Memory B cell (primary cell): ENCODE measurements around the gene PRKAG2.
"Not testable (repeated sequence)": the region's sequence is repeated elsewhere in the genome, so short reads cannot be mapped to it uniquely, and the experiment has no call there.

Experiments used
- ATAC-seq: fragments of 150-1000 bp; cut with Tn5 transposase; 2 replicates; pipeline ENCODE4 v1.10.0; 2021; ENCODE audit warnings: low read depth, mild to moderate bottlenecking, moderate library complexity
- DNase-seq, 2 donors: peaks; one replicate each; pipeline ENCODE4 v3.0.0; 2022; ENCODE audit warnings: low spot score in 2 of 2
- H3K27ac Mint-ChIP-seq: one replicate; pipeline ENCODE4 v1.8.0; 2022; ENCODE audit warnings: mild to moderate bottlenecking, moderate library complexity, mixed read lengths
- H3K27me3 Mint-ChIP-seq: one replicate; pipeline ENCODE4 v1.8.0; 2022; ENCODE audit warnings: mixed read lengths
- H3K36me3 Mint-ChIP-seq: one replicate; pipeline ENCODE4 v1.8.0; 2022; ENCODE audit warnings: mild to moderate bottlenecking, mixed read lengths
- H3K4me1 Mint-ChIP-seq: one replicate; pipeline ENCODE4 v1.8.0; 2022; ENCODE audit warnings: mixed read lengths
- H3K4me3 Mint-ChIP-seq: one replicate; pipeline ENCODE4 v1.8.0; 2022; ENCODE audit warnings: mild to moderate bottlenecking, moderate library complexity, mixed read lengths
- H3K9me3 Mint-ChIP-seq: one replicate; pipeline ENCODE4 v1.8.0; 2022; ENCODE audit warnings: mixed read lengths

The PRKAG2 gene

GRCh38 chr7:151876899-151877777 is at the start of gene PRKAG2:
Gene PRKAG2, minus strand, starts transcription at chr7:151877115. Its CDS starts 495 bp downstream, at chr7:151876620.
- peaks cover 13% of the 10 kb centered on the region for H3K4me1 Mint-ChIP-seq
- peak within 1 kb of the TSS; percentile 83 for H3K27ac Mint-ChIP-seq
- no peaks in the 10 kb centered on the region for H3K36me3 Mint-ChIP-seq
- H3K4me3 Mint-ChIP-seq = peak within 1 kb of the TSS; percentile 95
- no peaks in the 10 kb centered on the region for H3K27me3 Mint-ChIP-seq
- DNase-seq (peak; percentile 58 to 73), ATAC-seq (peak; percentile 57)
- no peaks in the 10 kb centered on the region for H3K9me3 Mint-ChIP-seq

GRCh38 chr7:151926336-151926712 is 49.4 kb upstream of the PRKAG2 start:
- ATAC-seq (no peak), DNase-seq (no peak)
- peaks cover 7% of the 10 kb centered on the region for H3K4me1 Mint-ChIP-seq
- H3K27me3 Mint-ChIP-seq = peaks cover 12% of the 10 kb centered on the region
- H3K36me3 Mint-ChIP-seq = no peaks in the 10 kb centered on the region
- no peaks in the 10 kb centered on the region for H3K9me3 Mint-ChIP-seq
- no peak overlapping the region for H3K4me3 Mint-ChIP-seq
- H3K27ac Mint-ChIP-seq = no peak overlapping the region

GRCh38 chr7:151925446-151926335 is 48.8 kb upstream of the PRKAG2 start:
- peak; percentile 79 for ATAC-seq
- no peak for DNase-seq
- Mint-ChIP-seq H3K9me3 (no peaks in the 10 kb centered on the region), H3K4me3 (peak overlapping the region; percentile 82), H3K4me1 (peaks cover 7% of the 10 kb centered on the region), H3K27me3 (peaks cover 15% of the 10 kb centered on the region), H3K27ac (peak overlapping the region; percentile 88), H3K36me3 (no peaks in the 10 kb centered on the region)

- no peak overlapping the region for H3K4me3 Mint-ChIP-seq
- H3K9me3 Mint-ChIP-seq = no peaks in the 10 kb centered on the region
- no peaks in the 10 kb centered on the region for H3K36me3 Mint-ChIP-seq
- no peak for ATAC-seq
- H3K4me1 Mint-ChIP-seq = peaks cover 7% of the 10 kb centered on the region
- no peak overlapping the region for H3K27ac Mint-ChIP-seq
- no peak for DNase-seq
- peaks cover 18% of the 10 kb centered on the region for H3K27me3 Mint-ChIP-seq
These were observed 47.6 kb upstream of the PRKAG2 start for GRCh38 chr7:151924508-151924907.

GRCh38 chr7:151924001-151924400 is 47.1 kb upstream of the PRKAG2 start:
- Mint-ChIP-seq H3K27ac (no peak overlapping the region), H3K4me3 (no peak overlapping the region), H3K4me1 (peaks cover 7% of the 10 kb centered on the region), H3K9me3 (no peaks in the 10 kb centered on the region), H3K36me3 (no peaks in the 10 kb centered on the region), H3K27me3 (peaks cover 20% of the 10 kb centered on the region)
- ATAC-seq (no peak), DNase-seq (no peak)

- ATAC-seq (no peak), DNase-seq (no peak)
- Mint-ChIP-seq H3K4me1 (peaks cover 7% of the 10 kb centered on the region), H3K9me3 (no peaks in the 10 kb centered on the region), H3K4me3 (no peak overlapping the region), H3K27me3 (peaks cover 20% of the 10 kb centered on the region), H3K27ac (no peak overlapping the region), H3K36me3 (no peaks in the 10 kb centered on the region)
These were observed 46.4 kb upstream of the PRKAG2 start for GRCh38 chr7:151923097-151923876.

- Mint-ChIP-seq H3K27ac (no peak overlapping the region), H3K4me3 (no peak overlapping the region), H3K27me3 (peaks cover 20% of the 10 kb centered on the region), H3K36me3 (no peaks in the 10 kb centered on the region), H3K9me3 (no peaks in the 10 kb centered on the region), H3K4me1 (peaks cover 7% of the 10 kb centered on the region)
- DNase-seq = no peak
- no peak for ATAC-seq
These were observed 44.5 kb upstream of the PRKAG2 start for GRCh38 chr7:151921451-151921850.

GRCh38 chr7:151920488-151920887 is 43.6 kb upstream of the PRKAG2 start:
- Mint-ChIP-seq H3K4me1 (peaks cover under 1% of the 10 kb centered on the region), H3K9me3 (no peaks in the 10 kb centered on the region), H3K27me3 (peaks cover 20% of the 10 kb centered on the region), H3K36me3 (no peaks in the 10 kb centered on the region), H3K27ac (no peak overlapping the region), H3K4me3 (no peak overlapping the region)
- ATAC-seq (no peak), DNase-seq (no peak)

GRCh38 chr7:151919595-151919994 is 42.7 kb upstream of the PRKAG2 start:
- H3K27me3 Mint-ChIP-seq = peaks cover 20% of the 10 kb centered on the region
- H3K27ac Mint-ChIP-seq = no peak overlapping the region
- DNase-seq (no peak), ATAC-seq (no peak)
- H3K4me1 Mint-ChIP-seq = no peaks in the 10 kb centered on the region
- peaks cover 2% of the 10 kb centered on the region for H3K9me3 Mint-ChIP-seq
- no peak overlapping the region for H3K4me3 Mint-ChIP-seq
- H3K36me3 Mint-ChIP-seq = peaks cover 2% of the 10 kb centered on the region

GRCh38 chr7:151918510-151918843 is 41.6 kb upstream of the PRKAG2 start:
- DNase-seq (no peak), ATAC-seq (no peak)
- Mint-ChIP-seq H3K36me3 (peaks cover 2% of the 10 kb centered on the region), H3K27me3 (peaks cover 17% of the 10 kb centered on the region), H3K4me3 (no peak overlapping the region), H3K4me1 (no peaks in the 10 kb centered on the region), H3K9me3 (peaks cover 6% of the 10 kb centered on the region), H3K27ac (no peak overlapping the region)

GRCh38 chr7:151917791-151918509 is 41.0 kb upstream of the PRKAG2 start:
- no peak overlapping the region for H3K4me3 Mint-ChIP-seq
- ATAC-seq (no peak), DNase-seq (no peak)
- H3K27ac Mint-ChIP-seq = no peak overlapping the region
- H3K4me1 Mint-ChIP-seq = no peaks in the 10 kb centered on the region
- peaks cover 6% of the 10 kb centered on the region for H3K9me3 Mint-ChIP-seq
- H3K27me3 Mint-ChIP-seq = peaks cover 12% of the 10 kb centered on the region
- peaks cover 2% of the 10 kb centered on the region for H3K36me3 Mint-ChIP-seq

GRCh38 chr7:151914051-151914450 is 37.1 kb upstream of the PRKAG2 start:
- ATAC-seq = no peak
- Mint-ChIP-seq H3K27me3 (no peaks in the 10 kb centered on the region), H3K4me3 (no peak overlapping the region), H3K36me3 (peaks cover 2% of the 10 kb centered on the region), H3K27ac (no peak overlapping the region), H3K9me3 (peaks cover 6% of the 10 kb centered on the region), H3K4me1 (no peaks in the 10 kb centered on the region)
- DNase-seq = no peak

- not testable (repeated sequence) for H3K9me3 Mint-ChIP-seq, H3K27ac Mint-ChIP-seq, H3K27me3 Mint-ChIP-seq, DNase-seq, H3K4me3 Mint-ChIP-seq, ATAC-seq, H3K4me1 Mint-ChIP-seq, H3K36me3 Mint-ChIP-seq
These were observed 33.7 kb upstream of the PRKAG2 start for GRCh38 chr7:151910655-151911054.
